ENCODE results near the gene UHMK1.

UHMK1 gene

DNA sequence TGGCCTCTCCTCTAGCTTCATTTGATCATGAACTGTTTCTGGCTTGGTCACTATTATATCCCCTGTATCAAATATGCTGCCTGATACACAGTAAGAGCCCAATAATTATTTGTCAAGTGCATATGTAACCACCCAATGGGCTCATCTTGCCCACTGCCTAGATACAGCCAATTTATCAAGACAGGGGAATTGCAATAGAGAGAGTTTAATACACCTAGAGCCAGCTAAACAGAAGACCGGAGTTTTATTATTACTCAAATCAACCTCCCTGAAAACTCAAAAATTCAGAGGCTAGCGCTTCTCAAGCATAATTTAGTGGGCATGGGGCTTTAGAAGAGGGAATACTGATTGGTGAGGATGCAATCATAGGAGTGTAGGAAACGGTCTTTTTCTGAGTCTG, 45.6 kb downstream of the UHMK1 start:
- H3K18ac ChIP-seq (ENCODE audit: low read length), result no peak overlapping the region
- H4K8ac ChIP-seq (ENCODE audit: low read depth, low read length), result no peak overlapping the region
- no peaks in the 10 kb centered on the region for H3K27me3 ChIP-seq (ENCODE audit: insufficient read depth, low read length, poor library complexity)
- no peak overlapping the region for H2BK120ac ChIP-seq (ENCODE audit: low read depth, low read length)
- H3K4me3 ChIP-seq (ENCODE audit: low read length), result no peak overlapping the region
- H3K4me1 ChIP-seq (ENCODE audit: control insufficient read depth, low read depth, low read length), result no peaks in the 10 kb centered on the region
- no peak for DNase-seq
- H3K4ac ChIP-seq (ENCODE audit: low read depth, low read length), result no peak overlapping the region
- no peak overlapping the region for H3K4me2 ChIP-seq (ENCODE audit: low read length)
- no CpG with 5 or more reads among the region's 3 CpGs for WGBS (ENCODE audit: extremely low coverage, insufficient coverage, low lambda C conversion rate)
- H2BK5ac ChIP-seq (ENCODE audit: low read length), result no peak overlapping the region
- no peak overlapping the region for H2AK5ac ChIP-seq (ENCODE audit: low read length)
- H3K27ac ChIP-seq (ENCODE audit: low read depth, low read length), result no peak overlapping the region
- H4K5ac ChIP-seq (ENCODE audit: low read length), result no peak overlapping the region
- no peaks in the 10 kb centered on the region for H3K79me1 ChIP-seq (ENCODE audit: low read length)
- no peak overlapping the region for H3K56ac ChIP-seq (ENCODE audit: low read length)
- H2BK15ac ChIP-seq (replicated peaks; ENCODE audit: low read depth), result no peak overlapping the region
- no peaks in the 10 kb centered on the region for H3K79me2 ChIP-seq (ENCODE audit: control insufficient read depth, insufficient read depth, low read length)
- no peak overlapping the region for H3K9ac ChIP-seq (ENCODE audit: low read length)
- no peaks in the 10 kb centered on the region for H3K36me3 ChIP-seq (ENCODE audit: control insufficient read depth, insufficient read depth, low read length)
- H3K23ac ChIP-seq (ENCODE audit: low read length), result no peak overlapping the region

DNA sequence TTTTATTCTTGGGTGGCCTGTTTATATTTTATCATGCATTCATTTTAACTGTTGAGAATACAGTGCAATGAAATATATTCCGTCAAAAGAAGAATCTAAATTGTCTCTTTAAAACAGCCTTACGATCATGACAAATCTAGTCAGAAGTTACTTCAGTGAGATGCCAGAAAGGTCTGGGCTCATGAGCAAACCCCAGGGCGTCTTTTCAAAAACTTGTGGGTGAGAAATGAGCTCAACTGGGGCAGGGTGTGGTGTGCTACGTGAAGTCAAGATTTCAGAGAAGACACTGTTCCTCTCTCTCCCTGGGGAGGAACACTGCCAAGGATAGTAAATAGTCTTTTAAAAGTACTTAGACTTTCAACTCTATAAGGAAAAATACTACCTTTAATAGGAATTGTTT, 50.6 kb downstream of the UHMK1 start:
- Histone ChIP-seq H3K79me1 (ENCODE audit: low read length) (no peaks in the 10 kb centered on the region), H3K4me2 (ENCODE audit: low read length) (no peak overlapping the region), H3K18ac (ENCODE audit: low read length) (no peak overlapping the region), H3K4ac (ENCODE audit: low read depth, low read length) (no peak overlapping the region), H2BK15ac (replicated peaks; ENCODE audit: low read depth) (no peak overlapping the region), H3K23ac (ENCODE audit: low read length) (no peak overlapping the region), H3K36me3 (ENCODE audit: control insufficient read depth, insufficient read depth, low read length) (no peaks in the 10 kb centered on the region), H2AK5ac (ENCODE audit: low read length) (no peak overlapping the region), H3K9ac (ENCODE audit: low read length) (no peak overlapping the region), H2BK5ac (ENCODE audit: low read length) (no peak overlapping the region), H3K4me1 (ENCODE audit: control insufficient read depth, low read depth, low read length) (no peaks in the 10 kb centered on the region), H3K79me2 (ENCODE audit: control insufficient read depth, insufficient read depth, low read length) (no peaks in the 10 kb centered on the region), H3K56ac (ENCODE audit: low read length) (no peak overlapping the region), H4K8ac (ENCODE audit: low read depth, low read length) (no peak overlapping the region), H4K5ac (ENCODE audit: low read length) (no peak overlapping the region), H2BK120ac (ENCODE audit: low read depth, low read length) (no peak overlapping the region), H3K4me3 (ENCODE audit: low read length) (no peak overlapping the region), H3K27ac (ENCODE audit: low read depth, low read length) (no peak overlapping the region), H3K27me3 (ENCODE audit: insufficient read depth, low read length, poor library complexity) (no peaks in the 10 kb centered on the region)
- WGBS (ENCODE audit: extremely low coverage, insufficient coverage, low lambda C conversion rate), result no CpG with 5 or more reads among the region's 4 CpGs
- DNase-seq, result no peak

GRCh38 chr1:162549001-162549400, 51.4 kb downstream of the UHMK1 start:
- Histone ChIP-seq H2BK5ac (ENCODE audit: low read length) (no peak overlapping the region), H3K9ac (ENCODE audit: low read length) (no peak overlapping the region), H4K8ac (ENCODE audit: low read depth, low read length) (no peak overlapping the region), H2BK15ac (replicated peaks; ENCODE audit: low read depth) (no peak overlapping the region), H3K79me1 (ENCODE audit: low read length) (no peaks in the 10 kb centered on the region), H3K4me1 (ENCODE audit: control insufficient read depth, low read depth, low read length) (no peaks in the 10 kb centered on the region), H3K23ac (ENCODE audit: low read length) (no peak overlapping the region), H3K18ac (ENCODE audit: low read length) (no peak overlapping the region), H2BK120ac (ENCODE audit: low read depth, low read length) (no peak overlapping the region), H3K4me3 (ENCODE audit: low read length) (no peak overlapping the region), H3K56ac (ENCODE audit: low read length) (no peak overlapping the region), H3K79me2 (ENCODE audit: control insufficient read depth, insufficient read depth, low read length) (no peaks in the 10 kb centered on the region), H3K4ac (ENCODE audit: low read depth, low read length) (no peak overlapping the region), H3K36me3 (ENCODE audit: control insufficient read depth, insufficient read depth, low read length) (no peaks in the 10 kb centered on the region), H4K5ac (ENCODE audit: low read length) (no peak overlapping the region), H3K27me3 (ENCODE audit: insufficient read depth, low read length, poor library complexity) (no peaks in the 10 kb centered on the region), H3K27ac (ENCODE audit: low read depth, low read length) (no peak overlapping the region), H2AK5ac (ENCODE audit: low read length) (no peak overlapping the region), H3K4me2 (ENCODE audit: low read length) (no peak overlapping the region)
- no peak for DNase-seq
- WGBS (ENCODE audit: extremely low coverage, insufficient coverage, low lambda C conversion rate), result no CpG with 5 or more reads among the region's 2 CpGs

- Histone ChIP-seq H3K79me1 (ENCODE audit: low read length) (no peaks in the 10 kb centered on the region), H3K4ac (ENCODE audit: low read depth, low read length) (no peak overlapping the region), H3K36me3 (ENCODE audit: control insufficient read depth, insufficient read depth, low read length) (no peaks in the 10 kb centered on the region), H3K23ac (ENCODE audit: low read length) (no peak overlapping the region), H2BK15ac (replicated peaks; ENCODE audit: low read depth) (no peak overlapping the region), H3K4me2 (ENCODE audit: low read length) (no peak overlapping the region), H3K18ac (ENCODE audit: low read length) (no peak overlapping the region), H2AK5ac (ENCODE audit: low read length) (no peak overlapping the region), H3K9ac (ENCODE audit: low read length) (no peak overlapping the region), H3K79me2 (ENCODE audit: control insufficient read depth, insufficient read depth, low read length) (no peaks in the 10 kb centered on the region), H2BK120ac (ENCODE audit: low read depth, low read length) (no peak overlapping the region), H3K27me3 (ENCODE audit: insufficient read depth, low read length, poor library complexity) (no peaks in the 10 kb centered on the region), H3K27ac (ENCODE audit: low read depth, low read length) (no peak overlapping the region), H4K5ac (ENCODE audit: low read length) (no peak overlapping the region), H3K4me3 (ENCODE audit: low read length) (no peak overlapping the region), H2BK5ac (ENCODE audit: low read length) (no peak overlapping the region), H4K8ac (ENCODE audit: low read depth, low read length) (no peak overlapping the region), H3K56ac (ENCODE audit: low read length) (no peak overlapping the region), H3K4me1 (ENCODE audit: control insufficient read depth, low read depth, low read length) (no peaks in the 10 kb centered on the region)
- DNase-seq, result no peak
- WGBS (ENCODE audit: extremely low coverage, insufficient coverage, low lambda C conversion rate), result no CpG with 5 or more reads among the region's 1 CpG
Measured at GRCh38 chr1:162550925-162551324, 53.3 kb downstream of the UHMK1 start.

DNA sequence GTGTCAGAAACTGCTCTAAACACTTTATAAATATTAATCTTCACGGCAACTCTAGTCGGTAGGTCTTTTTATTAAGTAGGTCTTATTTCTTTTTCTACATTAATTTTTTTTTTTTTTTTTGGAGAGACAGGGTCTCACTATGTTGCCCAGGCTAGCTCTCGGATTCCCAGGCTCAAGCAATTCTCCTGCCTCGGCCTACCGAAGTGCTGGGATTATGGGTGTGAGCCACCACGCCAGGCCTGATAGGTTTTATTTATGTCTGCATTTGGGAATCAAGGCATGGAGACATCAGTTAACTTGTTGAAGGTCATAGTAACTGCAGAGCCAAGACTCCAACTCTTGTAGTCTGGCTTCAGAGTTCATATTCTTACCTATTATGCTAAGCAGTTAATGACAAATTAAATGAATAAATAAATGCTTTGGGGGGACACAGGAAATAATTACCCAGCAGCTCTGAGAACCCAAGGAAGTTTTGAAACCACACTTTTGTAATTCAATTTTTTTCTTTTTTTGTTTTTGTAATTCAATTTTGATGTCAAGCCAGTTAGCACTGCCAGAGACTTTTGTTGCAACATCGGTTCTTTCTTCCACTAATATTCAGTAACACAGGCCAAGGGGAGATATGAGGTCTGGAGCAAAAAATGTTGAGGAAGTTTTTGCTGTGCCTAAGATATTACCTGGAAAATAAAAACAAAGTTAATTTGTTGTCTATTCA, 54.5 kb downstream of the UHMK1 start:
- Histone ChIP-seq H3K23ac (ENCODE audit: low read length) (no peak overlapping the region), H2BK15ac (replicated peaks; ENCODE audit: low read depth) (no peak overlapping the region), H3K4me1 (ENCODE audit: control insufficient read depth, low read depth, low read length) (no peaks in the 10 kb centered on the region), H3K18ac (ENCODE audit: low read length) (no peak overlapping the region), H3K4me3 (ENCODE audit: low read length) (no peak overlapping the region), H3K27me3 (ENCODE audit: insufficient read depth, low read length, poor library complexity) (no peaks in the 10 kb centered on the region), H4K5ac (ENCODE audit: low read length) (no peak overlapping the region), H3K79me1 (ENCODE audit: low read length) (no peaks in the 10 kb centered on the region), H3K4ac (ENCODE audit: low read depth, low read length) (no peak overlapping the region), H3K9ac (ENCODE audit: low read length) (no peak overlapping the region), H3K36me3 (ENCODE audit: control insufficient read depth, insufficient read depth, low read length) (no peaks in the 10 kb centered on the region), H3K79me2 (ENCODE audit: control insufficient read depth, insufficient read depth, low read length) (no peaks in the 10 kb centered on the region), H3K56ac (ENCODE audit: low read length) (no peak overlapping the region), H4K8ac (ENCODE audit: low read depth, low read length) (no peak overlapping the region), H3K27ac (ENCODE audit: low read depth, low read length) (no peak overlapping the region), H2BK120ac (ENCODE audit: low read depth, low read length) (no peak overlapping the region), H2AK5ac (ENCODE audit: low read length) (no peak overlapping the region), H3K4me2 (ENCODE audit: low read length) (no peak overlapping the region), H2BK5ac (ENCODE audit: low read length) (no peak overlapping the region)
- WGBS (ENCODE audit: extremely low coverage, insufficient coverage, low lambda C conversion rate), result no CpG with 5 or more reads among the region's 7 CpGs
- no peak for DNase-seq

GRCh38 chr1:162552684-162553252, 55.1 kb downstream of the UHMK1 start:
- H3K9ac ChIP-seq (ENCODE audit: low read length), result no peak overlapping the region
- H3K4ac ChIP-seq (ENCODE audit: low read depth, low read length), result no peak overlapping the region
- no peak overlapping the region for H3K56ac ChIP-seq (ENCODE audit: low read length)
- no peak overlapping the region for H2BK120ac ChIP-seq (ENCODE audit: low read depth, low read length)
- H2AK5ac ChIP-seq (ENCODE audit: low read length), result no peak overlapping the region
- no peak for DNase-seq
- H3K27me3 ChIP-seq (ENCODE audit: insufficient read depth, low read length, poor library complexity), result no peaks in the 10 kb centered on the region
- no peak overlapping the region for H3K23ac ChIP-seq (ENCODE audit: low read length)
- no peak overlapping the region for H4K5ac ChIP-seq (ENCODE audit: low read length)
- H3K4me3 ChIP-seq (ENCODE audit: low read length), result no peak overlapping the region
- H3K4me1 ChIP-seq (ENCODE audit: control insufficient read depth, low read depth, low read length), result no peaks in the 10 kb centered on the region
- H3K27ac ChIP-seq (ENCODE audit: low read depth, low read length), result no peak overlapping the region
- no peak overlapping the region for H2BK5ac ChIP-seq (ENCODE audit: low read length)
- no CpG with 5 or more reads among the region's 8 CpGs for WGBS (ENCODE audit: extremely low coverage, insufficient coverage, low lambda C conversion rate)
- H3K79me2 ChIP-seq (ENCODE audit: control insufficient read depth, insufficient read depth, low read length), result no peaks in the 10 kb centered on the region
- no peaks in the 10 kb centered on the region for H3K36me3 ChIP-seq (ENCODE audit: control insufficient read depth, insufficient read depth, low read length)
- no peak overlapping the region for H2BK15ac ChIP-seq (replicated peaks; ENCODE audit: low read depth)
- no peaks in the 10 kb centered on the region for H3K79me1 ChIP-seq (ENCODE audit: low read length)
- no peak overlapping the region for H4K8ac ChIP-seq (ENCODE audit: low read depth, low read length)
- H3K18ac ChIP-seq (ENCODE audit: low read length), result no peak overlapping the region
- no peak overlapping the region for H3K4me2 ChIP-seq (ENCODE audit: low read length)

Data from mesendoderm (in vitro differentiated cells).